Uterus (tissue), 4 donors: Measurements from ENCODE around the gene DUSP9. TPM values are rescaled to one million over a fixed set of nuclear protein-coding genes. Genes with fewer than 3 reads are reported as not detected.

Experiments
- DNase-seq, 2 donors: peaks; one replicate each; pipeline ENCODE4 v3.0.0-alpha.2; 2019 to 2020
- H3K27ac ChIP-seq, 2 donors: fragments of 200-600 bp; sonication (generic); 1 replicate in 1 of 2; 2 replicates in 1 of 2; pipeline ENCODE4 v1.5.1; 2016 to 2018
- H3K27me3 ChIP-seq, 2 donors: fragments of 200-600 bp; sonication (generic); one replicate each; pipeline ENCODE4 v1.5.1; 2018 to 2019; ENCODE audit warnings: control low read depth in 1 of 2
- H3K36me3 ChIP-seq, 2 donors: fragments of 200-600 bp; sonication (generic); one replicate each; pipeline ENCODE4 v1.5.1; 2019; ENCODE audit warnings: control low read depth in 1 of 2
- H3K4me1 ChIP-seq, 2 donors: fragments of 200-600 bp; sonication (generic); one replicate each; pipeline ENCODE4 v1.5.1; 2018 to 2019; ENCODE audit warnings: control low read depth in 1 of 2
- H3K4me3 ChIP-seq, 2 donors: fragments of 200-600 bp; sonication (generic); 1 replicate in 1 of 2; 2 replicates in 1 of 2; pipeline ENCODE4 v1.5.1; 2018 to 2019; ENCODE audit warnings: mild to moderate bottlenecking in 1 of 2
- H3K9me3 ChIP-seq, 2 donors: fragments of 200-600 bp; sonication (generic); one replicate each; pipeline ENCODE4 v1.5.1; 2019; ENCODE audit warnings: control low read depth in 1 of 2
- CTCF ChIP-seq, 4 experiments: fragments of 200-600 bp in 2 of 4; fragments of 450-650 bp in 2 of 4; sonication (generic) in 2 of 4; IDR thresholded peaks; one replicate each; pipeline ENCODE4 v1.5.1; 2016 to 2019; ENCODE audit warnings: antibody characterized with exemption in 4 of 4, mild to moderate bottlenecking in 2 of 4, moderate library complexity in 1 of 4
- POLR2A ChIP-seq, 2 donors: fragments of 450-650 bp; IDR thresholded peaks; one replicate each; pipeline ENCODE4 v1.6.1; 2016; ENCODE audit warnings: antibody characterized with exemption in 2 of 2, mild to moderate bottlenecking in 1 of 2, moderate library complexity in 1 of 2
- intact Hi-C: fragments of 100-400 bp; cut with DNase I; formaldehyde crosslinking; loops from one replicate; pipeline ENCODE4 v1.15.1; 2023; ENCODE audit warnings: low total_unique reads
- total RNA-seq, 4 donors: library from RNA; depleted of rRNA in 3 of 4; stranded (reverse); fragments of >200 nt in 3 of 4; gene quantifications; one replicate each; pipeline versions ENCODE4 v1.1.0 to v1.2.4, GENCODE V29; 2014 to 2023
- donor health status: DM: yes; HTN: yes; CAD: no.

The DUSP9 gene
- total RNA-seq, 4 donors from 2014 or later = 0.21 TPM; not detected in 3

- no peak for TF ChIP-seq POLR2A (IDR thresholded peaks at IDR 0.05)
- no peak for TF ChIP-seq CTCF (IDR thresholded peaks at IDR 0.05)
- intact Hi-C loops = no loop called here
- H3K36me3 ChIP-seq = no peaks in the 10 kb centered on the region
- no peaks in the 10 kb centered on the region for H3K27me3 ChIP-seq
- DNase-seq = peak in 1 of 2 donors; percentile 5
- H3K4me1 ChIP-seq = no peaks in the 10 kb centered on the region
- no peak overlapping the region for H3K27ac ChIP-seq
- no peaks in the 10 kb centered on the region for H3K9me3 ChIP-seq
- H3K4me3 ChIP-seq = no peak overlapping the region
These were observed 9.6 kb upstream of the DUSP9 start for GRCh38 chrX:153637121-153638040.

GRCh38 chrX:153638041-153638371 is 9.0 kb upstream of the DUSP9 start:
- no peaks in the 10 kb centered on the region for H3K36me3 ChIP-seq
- intact Hi-C loops = no loop called here
- DNase-seq = no peak
- no peak overlapping the region for H3K4me3 ChIP-seq
- H3K4me1 ChIP-seq = no peaks in the 10 kb centered on the region
- H3K27ac ChIP-seq = no peak overlapping the region
- TF ChIP-seq CTCF (IDR thresholded peaks at IDR 0.05) (no peak), POLR2A (IDR thresholded peaks at IDR 0.05) (no peak)
- H3K27me3 ChIP-seq = peaks cover 0 to 3% of the 10 kb centered on the region in 2 donors
- no peaks in the 10 kb centered on the region for H3K9me3 ChIP-seq

- Histone ChIP-seq H3K27me3 (peaks cover 0 to 6% of the 10 kb centered on the region in 2 donors), H3K9me3 (no peaks in the 10 kb centered on the region), H3K36me3 (no peaks in the 10 kb centered on the region), H3K4me3 (no peak overlapping the region), H3K27ac (no peak overlapping the region), H3K4me1 (no peaks in the 10 kb centered on the region)
- DNase-seq = peak in 1 of 2 donors; percentile 8
- TF ChIP-seq CTCF (IDR thresholded peaks at IDR 0.05) = no peak
- TF ChIP-seq POLR2A (IDR thresholded peaks at IDR 0.05) = no peak
- intact Hi-C loops = no loop called here
These were observed 8.4 kb upstream of the DUSP9 start for GRCh38 chrX:153638436-153639176.

GRCh38 chrX:153639177-153640044 is 7.6 kb upstream of the DUSP9 start:
- no peaks in the 10 kb centered on the region for H3K4me1 ChIP-seq
- H3K27ac ChIP-seq = no peak overlapping the region
- intact Hi-C loops = no loop called here
- no peaks in the 10 kb centered on the region for H3K9me3 ChIP-seq
- no peaks in the 10 kb centered on the region for H3K36me3 ChIP-seq
- no peak for DNase-seq
- no peak overlapping the region for H3K4me3 ChIP-seq
- TF ChIP-seq CTCF (IDR thresholded peaks at IDR 0.05) = no peak
- no peak for TF ChIP-seq POLR2A (IDR thresholded peaks at IDR 0.05)
- peaks cover 0 to 6% of the 10 kb centered on the region in 2 donors for H3K27me3 ChIP-seq
